Germinal center (tissue), 1 donor: ENCODE data around the gene CA4.

ENCODE experiments used
- DNase-seq: peaks from one replicate; pipeline ENCODE4 v3.0.0; 2012; ENCODE audit warnings: mixed read lengths, low spot score

The CA4 gene

DNA sequence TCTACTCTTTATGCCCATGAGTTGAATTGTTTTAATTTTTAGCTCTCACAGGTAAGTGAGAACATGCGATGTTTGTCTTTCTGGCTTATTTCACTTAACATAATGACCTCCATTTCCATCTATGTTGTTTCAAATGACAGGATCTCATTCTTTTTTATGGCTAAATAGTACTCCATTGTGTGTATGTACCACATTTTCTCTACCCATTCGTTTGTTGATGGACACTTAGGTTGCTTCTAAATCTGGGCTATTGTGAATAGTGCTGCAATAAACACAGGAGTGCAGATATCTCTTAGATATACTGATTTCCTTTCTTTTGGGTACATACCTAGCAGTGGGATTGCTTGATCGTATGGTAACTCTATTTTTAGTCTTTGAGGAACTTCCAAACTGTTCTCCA is 19.3 kb upstream of the CA4 start:
- DNase-seq = no peak

DNA sequence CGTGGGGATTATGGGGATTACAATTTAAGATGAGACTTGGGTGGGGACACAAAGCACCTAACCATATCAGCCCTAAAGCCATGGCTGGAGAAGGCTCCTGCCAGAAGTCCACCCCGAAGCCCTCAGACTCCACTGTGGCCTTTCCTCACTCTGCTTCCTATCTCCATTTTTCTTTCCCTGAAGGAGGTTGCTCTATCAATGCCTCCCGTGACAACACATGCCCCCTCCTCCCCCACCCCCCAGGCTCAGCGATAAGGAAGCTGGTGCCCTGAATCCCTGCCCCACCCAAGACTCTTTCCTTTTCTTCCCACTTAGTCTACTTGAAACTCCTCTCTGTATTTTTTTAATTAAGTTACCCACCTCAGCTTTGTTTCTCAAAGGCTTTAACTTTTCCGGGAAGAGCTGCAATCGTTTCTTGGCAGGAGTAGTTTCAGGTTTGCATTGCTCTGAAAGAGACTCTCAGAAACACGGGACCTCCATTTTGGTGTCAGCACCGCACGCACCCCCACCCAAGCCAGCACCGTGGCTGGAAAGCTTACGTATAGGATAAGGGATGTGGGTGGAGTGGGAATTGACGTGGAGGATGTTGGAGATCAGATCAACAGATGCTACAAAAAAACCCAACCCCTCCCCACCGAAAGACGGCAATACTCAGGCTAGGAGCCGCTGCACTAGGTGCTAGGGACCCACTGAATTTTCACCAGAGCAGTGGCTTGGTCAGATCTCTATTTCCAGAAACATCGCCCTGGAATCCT is 15.2 kb upstream of the CA4 start:
- no peak for DNase-seq

GRCh38 chr17:60135151-60135950 is 14.4 kb upstream of the CA4 start:
- peak; percentile 93 for DNase-seq

- DNase-seq = no peak
These were observed 13.7 kb upstream of the CA4 start for GRCh38 chr17:60135951-60136666.

GRCh38 chr17:60137731-60138130 is 12.0 kb upstream of the CA4 start:
- no peak for DNase-seq

- DNase-seq = no peak
These were observed 10.9 kb upstream of the CA4 start for GRCh38 chr17:60138769-60139437.

DNA sequence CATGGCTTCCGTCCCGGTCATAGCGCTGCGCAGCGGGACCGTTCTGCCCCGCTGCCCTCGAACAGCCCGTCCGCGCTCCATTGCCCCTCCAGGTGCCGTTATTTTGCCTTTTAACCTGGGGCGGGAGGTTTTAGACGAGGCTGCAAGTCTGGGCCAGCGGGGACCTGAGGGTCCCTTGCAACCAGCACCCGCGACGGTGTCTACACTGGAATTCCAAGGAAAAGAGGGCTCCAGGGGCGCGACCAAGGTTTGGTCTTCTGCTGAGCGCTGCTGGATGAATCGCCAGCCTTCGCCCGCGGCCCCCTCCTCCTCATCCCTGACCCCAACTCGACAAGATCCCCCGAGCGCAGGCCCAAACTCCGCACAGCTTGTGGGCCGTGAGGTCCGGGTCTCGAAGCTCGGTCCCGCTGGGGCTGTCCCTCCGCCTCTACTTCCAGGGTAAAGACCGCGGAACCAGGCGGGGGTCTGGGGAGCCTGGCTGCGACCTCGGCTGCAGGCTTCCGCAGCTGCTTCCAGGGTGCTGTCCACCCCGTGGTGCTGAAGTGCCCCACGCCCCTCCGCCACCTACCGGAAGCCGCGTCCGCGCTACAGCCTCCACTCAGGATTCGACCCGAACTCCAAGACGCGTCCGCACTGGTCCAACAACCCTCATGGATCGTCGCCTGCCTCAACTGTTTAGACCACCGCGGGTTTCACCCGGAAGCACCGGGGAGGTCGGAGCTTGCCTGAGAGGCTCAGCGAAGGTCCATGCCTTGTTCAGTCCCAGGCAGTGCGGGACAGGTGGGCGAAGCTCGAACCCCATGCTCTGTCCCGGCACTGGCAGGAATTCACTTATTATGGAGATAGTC is 10.1 kb upstream of the CA4 start:
- peak; percentile 65 for DNase-seq

DNA sequence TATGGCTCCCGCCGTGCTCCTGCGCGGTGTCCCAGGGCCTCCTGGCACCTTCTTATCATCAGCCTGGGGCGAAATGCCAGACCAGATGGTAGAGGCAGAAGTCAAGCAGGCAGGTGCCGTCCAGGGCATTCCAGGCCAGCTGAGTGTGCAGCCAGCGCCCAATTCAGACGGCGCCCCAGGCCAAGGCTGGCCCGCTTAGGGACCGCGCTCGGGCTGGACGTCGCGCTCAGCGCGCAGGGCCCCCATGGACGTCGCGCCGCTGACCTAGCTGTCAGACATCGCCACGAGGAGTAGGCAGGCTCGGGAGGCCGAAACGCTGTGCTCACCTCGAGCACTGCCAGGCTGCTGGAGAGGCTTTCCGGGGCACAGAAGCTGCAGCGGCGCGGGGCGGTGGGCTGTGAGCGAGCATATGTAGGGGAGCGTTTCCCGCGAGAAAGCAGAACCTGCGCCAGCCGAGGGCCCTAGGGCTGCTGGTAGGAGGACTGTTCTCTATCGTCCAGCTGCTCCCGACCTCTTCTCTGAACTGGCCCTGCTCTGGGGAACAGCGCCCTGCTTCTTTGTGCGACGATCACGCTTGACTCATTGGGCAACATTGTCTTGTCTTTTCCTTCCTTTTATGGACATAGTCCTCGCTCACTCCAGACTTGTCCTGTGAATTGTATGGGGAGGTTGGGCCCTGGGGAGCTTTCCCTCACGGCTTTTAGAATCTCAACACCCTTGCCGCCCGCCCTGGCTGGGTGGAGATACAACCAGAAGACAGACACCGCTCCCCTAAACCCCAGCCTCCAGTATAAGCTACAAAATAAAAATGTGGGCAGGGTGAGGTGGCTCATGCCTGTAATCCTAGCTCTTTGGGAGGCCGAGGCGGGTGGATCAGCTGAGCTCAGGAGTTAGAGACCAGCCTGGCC is 8.4 kb upstream of the CA4 start:
- no peak for DNase-seq

DNA sequence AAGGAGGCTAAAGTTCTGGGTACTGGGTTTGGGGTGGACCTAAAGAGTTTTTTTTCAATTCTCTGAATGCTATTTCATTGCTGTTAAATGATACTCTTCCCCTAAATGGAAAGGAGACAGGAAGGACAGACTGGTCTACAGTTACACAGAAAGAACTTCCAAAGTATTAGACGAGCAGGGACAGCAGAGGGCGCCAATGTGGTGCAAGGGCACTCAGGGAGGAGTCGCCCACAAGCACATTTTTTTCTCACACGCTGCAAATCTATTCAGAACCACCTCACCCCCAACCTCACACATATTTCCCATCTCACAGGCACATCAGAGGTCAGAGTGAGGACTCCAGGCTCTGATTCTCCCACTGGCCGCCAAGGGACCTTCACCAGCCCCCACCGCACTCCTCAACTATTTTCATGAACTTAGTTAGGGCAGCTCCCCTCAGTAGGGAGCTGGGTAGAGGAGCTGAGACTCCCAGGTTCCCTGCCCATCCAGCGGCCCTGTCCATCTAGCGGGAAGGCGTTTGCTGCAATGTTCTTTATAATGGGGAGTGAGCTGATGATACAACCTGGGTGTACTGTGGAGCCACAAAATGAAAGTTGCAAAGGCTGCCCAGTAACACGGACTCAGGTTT is 6.8 kb upstream of the CA4 start:
- peak; percentile 50 for DNase-seq

DNA sequence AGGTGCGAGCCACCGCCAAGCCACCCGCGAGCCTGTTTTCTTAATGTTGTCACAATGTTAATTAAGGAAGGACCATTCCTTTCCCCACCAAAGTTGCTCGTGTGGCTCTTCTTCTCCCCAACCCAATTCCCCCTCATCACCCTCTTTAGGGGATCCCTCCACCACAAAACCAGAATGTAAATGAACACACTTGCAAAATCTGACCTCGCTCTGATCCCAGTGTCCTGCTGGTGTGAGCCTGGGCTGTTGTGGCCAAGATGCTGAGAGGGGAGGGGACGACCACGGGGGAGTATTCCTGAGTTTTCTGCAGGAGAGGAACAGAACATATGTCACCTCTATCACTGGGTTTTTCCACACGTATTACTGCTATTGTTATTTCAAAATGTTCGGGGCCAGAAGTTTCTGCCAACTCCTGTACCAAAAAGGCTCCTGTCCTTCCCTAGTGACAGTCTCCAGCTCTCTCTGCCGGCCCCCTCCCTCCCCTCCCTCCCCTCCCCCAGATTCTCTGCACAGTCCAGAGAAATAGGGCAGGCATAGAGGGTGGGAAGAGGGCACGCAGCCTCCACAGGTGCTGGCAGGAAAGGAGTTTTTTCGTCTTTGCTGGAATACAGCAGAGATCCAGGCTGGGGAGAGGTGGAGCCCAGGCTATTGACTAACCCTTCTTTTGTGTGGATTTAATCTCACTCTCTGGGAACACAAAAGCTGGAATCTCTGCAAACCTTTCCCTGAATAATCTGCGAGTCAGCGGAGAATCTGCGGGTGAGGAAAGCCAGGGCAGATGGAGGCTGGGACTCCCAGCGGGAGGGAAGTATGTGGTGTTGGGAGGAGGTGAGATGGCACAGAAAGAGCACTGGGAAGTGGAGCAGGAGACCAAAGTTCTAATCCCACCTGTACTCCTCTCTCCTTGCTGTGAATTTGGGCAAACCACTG is 4.5 kb upstream of the CA4 start:
- no peak for DNase-seq

DNA sequence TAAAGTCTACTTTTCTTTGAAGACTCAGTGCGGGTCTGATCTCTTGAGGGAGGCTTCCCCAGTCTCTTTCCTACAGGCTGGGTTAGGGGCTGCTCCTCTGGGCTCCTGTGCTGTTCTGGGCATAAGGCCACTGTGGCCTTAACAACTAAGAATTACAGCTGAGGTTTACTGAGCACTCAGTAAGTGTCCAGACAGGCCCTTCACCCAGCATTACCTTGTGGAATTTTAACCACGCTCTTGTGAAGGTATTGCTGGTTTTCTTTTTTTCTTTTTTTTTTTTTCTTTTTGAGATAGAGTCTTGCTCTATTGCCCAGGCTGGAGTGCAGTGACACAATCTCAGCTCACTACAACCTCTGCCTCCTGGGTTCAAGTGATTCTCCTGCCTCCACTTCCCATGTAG is 3.6 kb upstream of the CA4 start:
- DNase-seq = no peak

GRCh38 chr17:60147553-60148223 is 2.1 kb upstream of the CA4 start:
- no peak for DNase-seq

DNA sequence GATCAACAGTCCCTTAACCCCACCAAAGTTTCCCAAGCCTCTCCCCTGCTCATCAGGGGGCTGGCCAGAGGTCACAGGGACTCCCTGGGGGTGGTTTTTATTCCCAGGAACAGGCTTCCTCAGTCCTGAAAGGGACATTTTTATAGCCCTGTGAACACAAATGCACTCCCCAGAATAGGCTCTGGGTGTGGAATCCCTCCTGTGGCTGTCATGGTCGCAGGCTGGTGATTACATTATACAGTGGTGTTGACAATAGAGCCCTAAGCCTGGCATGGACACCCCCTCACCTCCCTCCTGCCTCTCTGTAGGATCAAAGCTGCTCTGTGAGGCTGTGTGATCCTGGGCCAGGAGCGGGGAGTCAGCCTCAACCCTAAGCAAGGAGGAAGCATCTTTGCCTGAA is 1.4 kb upstream of the CA4 start:
- no peak for DNase-seq

- DNase-seq = no peak
These were observed 1.6 kb downstream of the CA4 start for GRCh38 chr17:60151355-60151754.

GRCh38 chr17:60153606-60154390 is 4.0 kb downstream of the CA4 start:
- no peak for DNase-seq

DNA sequence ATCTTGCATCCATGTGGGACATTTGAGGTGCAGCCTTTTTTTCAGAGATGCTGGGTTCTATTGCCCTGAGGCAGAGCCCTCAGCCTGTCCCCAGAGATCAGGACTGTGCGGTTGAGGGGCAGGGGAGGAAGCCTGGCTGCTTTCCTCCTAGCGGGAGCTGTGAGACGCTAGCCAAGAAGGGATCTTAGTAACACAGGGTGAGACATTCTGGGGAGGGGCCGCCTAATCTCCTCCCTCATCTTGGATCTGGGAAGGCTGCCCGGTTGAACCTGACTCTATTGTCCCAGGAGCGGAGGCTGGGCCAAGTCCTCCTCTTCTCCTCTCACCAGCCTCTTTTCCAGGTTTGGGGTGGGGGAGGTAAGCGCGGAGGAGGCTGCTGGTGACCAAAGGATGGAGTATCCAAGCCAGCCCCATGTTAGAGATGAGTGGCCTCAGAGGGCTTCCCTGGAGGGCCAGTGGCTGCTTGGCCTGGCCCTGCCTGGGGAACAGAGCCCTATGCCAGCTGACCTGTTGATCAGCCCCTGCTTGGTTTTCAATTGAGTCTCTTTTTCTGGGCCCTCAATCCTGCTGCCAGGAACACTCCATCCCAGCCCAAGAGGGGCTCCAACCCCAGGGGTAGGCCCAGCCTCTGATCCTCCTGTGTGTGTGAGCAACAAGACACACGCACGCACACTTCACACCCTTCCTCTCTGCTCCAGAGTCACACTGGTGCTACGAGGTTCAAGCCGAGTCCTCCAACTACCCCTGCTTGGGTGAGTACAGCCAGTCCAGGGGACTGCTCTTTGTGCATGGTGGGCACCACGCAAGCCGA is 5.0 kb downstream of the CA4 start:
- DNase-seq = no peak

GRCh38 chr17:60155427-60155814 is 5.6 kb downstream of the CA4 start:
- no peak for DNase-seq
